ENCODE results near the gene CORO6.
"Not testable (repeated sequence)": the region's sequence is repeated elsewhere in the genome, so short reads cannot be mapped to it uniquely, and the experiment has no call there.

The CORO6 gene

GRCh38 chr17:29622337-29623282 is at the start of gene CORO6:
TSS of gene CORO6 (minus strand) at chr17:29622912. CDS start at chr17:29621421, 1,491 bp downstream.
- peak; percentile 84 for DNase-seq

GRCh38 chr17:29671661-29672060 is 48.9 kb upstream of the CORO6 start:
- peak; percentile 25 for DNase-seq

- no peak for DNase-seq
These were observed 46.6 kb upstream of the CORO6 start for GRCh38 chr17:29669266-29669665.

- no peak for DNase-seq
These were observed 45.3 kb upstream of the CORO6 start for GRCh38 chr17:29667969-29668368.

GRCh38 chr17:29665481-29665810 is 42.7 kb upstream of the CORO6 start:
- DNase-seq, result no peak

- no peak for DNase-seq
These were observed 42.2 kb upstream of the CORO6 start for GRCh38 chr17:29664743-29665480.

GRCh38 chr17:29663155-29663554 is 40.4 kb upstream of the CORO6 start:
- DNase-seq, result no peak

- DNase-seq, result no peak
These were observed 38.5 kb upstream of the CORO6 start for GRCh38 chr17:29661213-29661612.

- DNase-seq, result no peak
These were observed 36.4 kb upstream of the CORO6 start for GRCh38 chr17:29659155-29659554.

- DNase-seq, result no peak
These were observed 32.6 kb upstream of the CORO6 start for GRCh38 chr17:29655323-29655722.

GRCh38 chr17:29653995-29654714 is 31.4 kb upstream of the CORO6 start:
- no peak for DNase-seq

- DNase-seq, result no peak
These were observed 30.3 kb upstream of the CORO6 start for GRCh38 chr17:29652976-29653375.

- DNase-seq, result not testable (repeated sequence)
These were observed 29.2 kb upstream of the CORO6 start for GRCh38 chr17:29651913-29652312.

GRCh38 chr17:29650396-29650795 is 27.7 kb upstream of the CORO6 start:
- no peak for DNase-seq

- no peak for DNase-seq
These were observed 26.6 kb upstream of the CORO6 start for GRCh38 chr17:29649359-29649758.

- DNase-seq, result no peak
These were observed 25.3 kb upstream of the CORO6 start for GRCh38 chr17:29648005-29648404.

GRCh38 chr17:29645515-29646051 is 22.9 kb upstream of the CORO6 start:
- no peak for DNase-seq

GRCh38 chr17:29643817-29644160 is 21.1 kb upstream of the CORO6 start:
- no peak for DNase-seq

GRCh38 chr17:29642171-29642611 is 19.5 kb upstream of the CORO6 start:
- peak; percentile 61 for DNase-seq

- no peak for DNase-seq
These were observed 18.4 kb upstream of the CORO6 start for GRCh38 chr17:29640981-29641642.

GRCh38 chr17:29640413-29640812 is 17.7 kb upstream of the CORO6 start:
- no peak for DNase-seq

- no peak for DNase-seq
These were observed 11.2 kb upstream of the CORO6 start for GRCh38 chr17:29633886-29634285.

Data from NCI-H82 (cell line).